CD1c-positive myeloid dendritic cell (primary cell): ENCODE data around the gene CHRDL1.
A peak's percentile ranks its signal among the peaks of the same experiment; 100 is the strongest.
"Not testable (repeated sequence)": the region's sequence is repeated elsewhere in the genome, so short reads cannot be mapped to it uniquely, and the experiment has no call there.

Experiments
- DNase-seq: peaks from one replicate; pipeline ENCODE4 v3.0.0-alpha.2; 2016; ENCODE audit errors: extremely low spot score

The CHRDL1 gene

GRCh38 chrX:110795645-110796406 is at the start of gene CHRDL1:
Gene CHRDL1, minus strand, starts transcription at chrX:110795817. Its CDS starts 3,636 bp downstream, at chrX:110792181.
- no peak for DNase-seq

GRCh38 chrX:110836982-110837381 is 41.4 kb upstream of the CHRDL1 start:
- no peak for DNase-seq

GRCh38 chrX:110836451-110836850 is 40.8 kb upstream of the CHRDL1 start:
- DNase-seq, result peak; percentile 5

GRCh38 chrX:110836001-110836400 is 40.4 kb upstream of the CHRDL1 start:
- no peak for DNase-seq

GRCh38 chrX:110825972-110826371 is 30.4 kb upstream of the CHRDL1 start:
- DNase-seq, result no peak

- not testable (repeated sequence) for DNase-seq
These were observed 20.9 kb upstream of the CHRDL1 start for GRCh38 chrX:110816543-110816942.

GRCh38 chrX:110806145-110806544 is 10.5 kb upstream of the CHRDL1 start:
- DNase-seq, result no peak

- no peak for DNase-seq
These were observed 9.7 kb upstream of the CHRDL1 start for GRCh38 chrX:110805303-110805702.

GRCh38 chrX:110804446-110804845 is 8.8 kb upstream of the CHRDL1 start:
- DNase-seq, result no peak

GRCh38 chrX:110803506-110803905 is 7.9 kb upstream of the CHRDL1 start:
- DNase-seq, result no peak

GRCh38 chrX:110796407-110796697 is 735 bp upstream of the CHRDL1 start:
- no peak for DNase-seq

- DNase-seq, result no peak
These were observed 1.0 kb downstream of the CHRDL1 start for GRCh38 chrX:110794601-110795000.

- no peak for DNase-seq
These were observed 4.5 kb downstream of the CHRDL1 start for GRCh38 chrX:110791071-110791470.

- no peak for DNase-seq
These were observed 9.1 kb downstream of the CHRDL1 start for GRCh38 chrX:110786486-110786885.

- DNase-seq, result no peak
These were observed 35.8 kb downstream of the CHRDL1 start for GRCh38 chrX:110759785-110760184.

GRCh38 chrX:110758781-110759422 is 36.7 kb downstream of the CHRDL1 start:
- no peak for DNase-seq

GRCh38 chrX:110755611-110756010 is 40.0 kb downstream of the CHRDL1 start:
- no peak for DNase-seq

GRCh38 chrX:110755061-110755460 is 40.6 kb downstream of the CHRDL1 start:
- DNase-seq, result no peak

GRCh38 chrX:110750526-110751189 is 45.0 kb downstream of the CHRDL1 start:
- no peak for DNase-seq

GRCh38 chrX:110748256-110748806 is 47.3 kb downstream of the CHRDL1 start:
- peak; percentile 3 for DNase-seq

- no peak for DNase-seq
These were observed 49.6 kb downstream of the CHRDL1 start for GRCh38 chrX:110746014-110746413.

- no peak for DNase-seq
These were observed 50.3 kb downstream of the CHRDL1 start for GRCh38 chrX:110745288-110745687.
